SK-N-SH (cell line): ENCODE results near the gene TMEM72. TPM values are rescaled to one million over a fixed set of nuclear protein-coding genes. Genes with fewer than 3 reads are reported as not detected.

Source experiments
- CTCF ChIA-PET: fragments of 300-600, 350-600 bp; formaldehyde crosslinking; extraction: SDS; loops from one replicate; lab custom pipeline; 2021; lab: Yijun Ruan, JAX
- POLR2A ChIA-PET: fragments of 350-600 bp; sonication (Branson Sonifier 250); formaldehyde crosslinking; extraction: SDS; loops from one replicate; lab custom pipeline; 2020; ENCODE audit warnings: antibody characterized with exemption, inconsistent platforms; lab: Yijun Ruan, JAX
- DNase-seq: peaks from one replicate; pipeline ENCODE4 v3.0.0; 2012
- H2AFZ ChIP-seq: fragments of 200-600 bp; sonication (generic); 2 replicates; pipeline ENCODE4 v1.8.1; 2016; ENCODE audit warnings: antibody characterized with exemption, mild to moderate bottlenecking, low read depth
- H3F3A ChIP-seq: fragments of 200-600 bp; sonication (generic); replicated peaks from 2 replicates; pipeline ENCODE3; 2016; ENCODE audit warnings: antibody characterized with exemption, mild to moderate bottlenecking; ENCODE audit not compliant: insufficient read depth
- H3K27ac ChIP-seq, 2 experiments: fragments of 200-500 bp in 1 of 2; fragments of 200-600 bp in 1 of 2; sonication (Bioruptor generic) in 1 of 2; sonication (generic), shearing (Covaris generic) in 1 of 2; 2 replicates each; pipeline versions ENCODE4 v1.5.1 to v1.6.1; 2014 to 2016; ENCODE audit warnings: low read depth in 2 of 2, inconsistent platforms in 1 of 2, low read length in 1 of 2, mild to moderate bottlenecking in 1 of 2, mixed read lengths in 1 of 2
- H3K27me3 ChIP-seq: fragments of 200-600 bp; sonication (generic), shearing (Covaris generic); 2 replicates; pipeline ENCODE4 v1.6.1; 2016; ENCODE audit warnings: mixed run types; ENCODE audit not compliant: insufficient read depth
- H3K36me3 ChIP-seq, 2 experiments: fragments of 200-500 bp in 1 of 2; fragments of 200-600 bp in 1 of 2; sonication (Bioruptor generic) in 1 of 2; sonication (generic) in 1 of 2; replicated peaks in 1 of 2; 2 replicates each; pipeline versions ENCODE3 to v1.5.1; 2014 to 2016; ENCODE audit warnings: low read length in 1 of 2, mild to moderate bottlenecking in 1 of 2; ENCODE audit not compliant: insufficient read depth in 2 of 2, control insufficient read depth in 1 of 2
- H3K4me1 ChIP-seq, 2 experiments: fragments of 200-500 bp in 1 of 2; fragments of 200-600 bp in 1 of 2; sonication (Bioruptor generic) in 1 of 2; sonication (generic), shearing (Covaris generic) in 1 of 2; 2 replicates each; pipeline versions ENCODE4 v1.5.1 to v1.6.1; 2014 to 2016; ENCODE audit warnings: low read depth in 1 of 2, low read length in 1 of 2, mixed run types in 1 of 2; ENCODE audit not compliant: insufficient read depth in 2 of 2, control insufficient read depth in 1 of 2
- H3K4me2 ChIP-seq: fragments of 200-600 bp; sonication (generic), shearing (Covaris generic); 2 replicates; pipeline ENCODE4 v1.6.1; 2017; ENCODE audit warnings: mixed run types
- H3K4me3 ChIP-seq, 2 experiments: fragments of 200-500 bp in 1 of 2; fragments of 200-600 bp in 1 of 2; sonication (Bioruptor generic) in 1 of 2; sonication (generic), shearing (Covaris generic) in 1 of 2; 2 replicates each; pipeline versions ENCODE4 v1.5.1 to v1.8.1; 2014 to 2016; ENCODE audit warnings: low read depth in 2 of 2, inconsistent platforms in 1 of 2, low read length in 1 of 2, mild to moderate bottlenecking in 1 of 2, mixed read lengths in 1 of 2, moderate library complexity in 1 of 2
- H3K79me2 ChIP-seq: fragments of 200-600 bp; sonication (generic); 2 replicates; pipeline ENCODE4 v1.8.1; 2017; ENCODE audit warnings: mild to moderate bottlenecking; ENCODE audit not compliant: insufficient read depth
- H3K9ac ChIP-seq: fragments of 200-600 bp; sonication (generic); 2 replicates; pipeline ENCODE4 v1.6.1; 2017; ENCODE audit warnings: mixed run types
- H3K9me2 ChIP-seq: fragments of 200-600 bp; sonication (generic); 2 replicates; pipeline ENCODE4 v1.6.1; 2017; ENCODE audit warnings: mixed run types
- H3K9me3 ChIP-seq: fragments of 200-600 bp; sonication (generic); 2 replicates; pipeline ENCODE4 v1.6.1; 2017; ENCODE audit warnings: mixed run types, mild to moderate bottlenecking, moderate library complexity
- H4K20me1 ChIP-seq: fragments of 200-600 bp; sonication (generic); 2 replicates; pipeline ENCODE4 v1.6.1; 2017; ENCODE audit warnings: mild to moderate bottlenecking, mixed run types; ENCODE audit not compliant: insufficient read depth
- CTCF ChIP-seq: fragments of 200-600 bp; sonication (generic); IDR thresholded peaks from 2 replicates; pipeline ENCODE4 v1.6.1; 2017; ENCODE audit warnings: antibody characterized with exemption, mild to moderate bottlenecking, moderate library complexity
- ELF1 ChIP-seq: IDR thresholded peaks from 2 replicates; pipeline ENCODE4 v1.4.0; 2012
- EP300 ChIP-seq, 2 experiments: IDR thresholded peaks; 2 replicates each; pipeline versions ENCODE4 v1.4.0 to v1.6.1; 2012; ENCODE audit warnings: borderline replicate concordance in 1 of 2, low read depth in 1 of 2, low read length in 1 of 2
- EZH2phosphoT487 ChIP-seq: fragments of 200-600 bp; sonication (generic); IDR thresholded peaks from 2 replicates; pipeline ENCODE4 v1.6.1; 2017; ENCODE audit warnings: low read depth, mixed run types, mild to moderate bottlenecking, antibody characterized with exemption, moderate library complexity, borderline replicate concordance
- FOXJ3 ChIP-seq: sonication (generic); formaldehyde crosslinking; IDR thresholded peaks from 2 replicates; pipeline ENCODE4 v1.5.1; 2020; ENCODE audit warnings: mild to moderate bottlenecking, missing genetic modification reagents
- FOXM1 ChIP-seq: IDR thresholded peaks from 2 replicates; pipeline ENCODE4 v1.4.0; 2012; ENCODE audit warnings: low read depth, mild to moderate bottlenecking
- GABPA ChIP-seq: IDR thresholded peaks from 2 replicates; pipeline ENCODE4 v1.4.0; 2012; ENCODE audit warnings: low read depth, mild to moderate bottlenecking
- GATA2 ChIP-seq: sonication (generic); formaldehyde crosslinking; IDR thresholded peaks from 2 replicates; pipeline ENCODE4 v1.5.0; 2020; ENCODE audit warnings: mild to moderate bottlenecking, missing genetic modification reagents
- JUND ChIP-seq: IDR thresholded peaks from 2 replicates; pipeline ENCODE4 v1.4.0; 2012
- MAX ChIP-seq: IDR thresholded peaks from 2 replicates; pipeline ENCODE4 v1.4.0; 2012; ENCODE audit warnings: low read depth
- NRF1 ChIP-seq: IDR thresholded peaks from 2 replicates; pipeline ENCODE4 v1.6.1; 2012; ENCODE audit warnings: low read depth, mild to moderate bottlenecking, low read length
- POLR2AphosphoS5 ChIP-seq: IDR thresholded peaks from 2 replicates; pipeline ENCODE4 v1.6.1; 2012; ENCODE audit warnings: low read depth, low read length
- RAD21 ChIP-seq: IDR thresholded peaks from 2 replicates; pipeline ENCODE4 v1.6.1; 2012; ENCODE audit warnings: mild to moderate bottlenecking, low read length
- RCOR1 ChIP-seq: fragments of 150-350 bp; IDR thresholded peaks from 2 replicates; pipeline ENCODE4 v1.6.1; 2017; ENCODE audit warnings: antibody characterized with exemption, low read length
- RFX5 ChIP-seq: IDR thresholded peaks from 2 replicates; pipeline ENCODE4 v1.6.1; 2012; ENCODE audit warnings: mild to moderate bottlenecking, improper control_type of control experiment, low read length
- TAF1 ChIP-seq: IDR thresholded peaks from 2 replicates; pipeline ENCODE4 v1.6.1; 2012; ENCODE audit warnings: low read depth, mild to moderate bottlenecking, low read length, moderate library complexity, borderline replicate concordance
- TCF12 ChIP-seq: IDR thresholded peaks from 2 replicates; pipeline ENCODE4 v1.4.0; 2012
- TEAD4 ChIP-seq: IDR thresholded peaks from 2 replicates; pipeline ENCODE4 v1.4.0; 2012; ENCODE audit warnings: mild to moderate bottlenecking, borderline replicate concordance; ENCODE audit not compliant: insufficient read depth
- YY1 ChIP-seq: IDR thresholded peaks from 2 replicates; pipeline ENCODE4 v1.4.0; 2012; ENCODE audit warnings: low read depth, mild to moderate bottlenecking
- ZBTB33 ChIP-seq: IDR thresholded peaks from 2 replicates; pipeline ENCODE4 v1.4.0; 2012; ENCODE audit warnings: low read depth, borderline replicate concordance
- WGBS: methylation state at CpG from one replicate; pipeline ENCODE4 v1.1.6; 2017; ENCODE audit warnings: low lambda C conversion rate; 5-methylcytosine and 5-hydroxymethylcytosine counted together
- polyA plus RNA-seq, 3 experiments: library from polyadenylated mRNA; depleted of rRNA; stranded (reverse); fragments of >200 nt; gene quantifications; 2 replicates each; pipeline ENCODE4 v1.2.3, GENCODE V29; 2012

Gene TMEM72
- polyA plus RNA-seq, 1 of the 3 experiments (the other 2 are of a cell fraction): not detected

GRCh38 chr10:44923611-44924010 is 12.5 kb downstream of the TMEM72 start:
- Histone ChIP-seq H3F3A (no peaks in the 10 kb centered on the region), H3K9me3 (no peaks in the 10 kb centered on the region), H3K9ac (no peak overlapping the region), H3K4me2 (no peak overlapping the region), H3K79me2 (no peaks in the 10 kb centered on the region), H3K27me3 (peaks cover 32% of the 10 kb centered on the region), H3K4me3 (no peak overlapping the region), H3K9me2 (no peaks in the 10 kb centered on the region), H4K20me1 (no peaks in the 10 kb centered on the region), H3K27ac (no peak overlapping the region), H3K4me1 (no peaks in the 10 kb centered on the region), H2AFZ (no peak overlapping the region), H3K36me3 (no peaks in the 10 kb centered on the region)
- 30% methylated on average over 2 of the region's 3 CpGs for WGBS
- no peak for DNase-seq
- TF ChIP-seq FOXJ3 (no peak), POLR2AphosphoS5 (no peak), MAX (no peak), TAF1 (no peak), ZBTB33 (no peak), EZH2phosphoT487 (no peak), JUND (no peak), NRF1 (no peak), RCOR1 (no peak), GATA2 (CRISPR knock-in tag) (no peak), FOXM1 (no peak), RFX5 (no peak), YY1 (no peak), TCF12 (no peak), TEAD4 (no peak)
- CTCF ChIA-PET: interaction anchor here (0.9 kb wide), 1 partner anchor 9 kb away, joined by 3 read pairs; no protein-coding TSS in a partner anchor
- POLR2A ChIA-PET: no interaction called here

GRCh38 chr10:44924261-44925040 is 13.3 kb downstream of the TMEM72 start:
- Histone ChIP-seq H3F3A (no peaks in the 10 kb centered on the region), H3K79me2 (no peaks in the 10 kb centered on the region), H4K20me1 (no peaks in the 10 kb centered on the region), H3K27me3 (peaks cover 37% of the 10 kb centered on the region), H3K9ac (no peak overlapping the region), H3K4me1 (no peaks in the 10 kb centered on the region), H3K27ac (no peak overlapping the region), H3K4me3 (no peak overlapping the region), H2AFZ (no peak overlapping the region), H3K9me2 (no peaks in the 10 kb centered on the region), H3K4me2 (no peak overlapping the region), H3K36me3 (no peaks in the 10 kb centered on the region), H3K9me3 (no peaks in the 10 kb centered on the region)
- POLR2A ChIA-PET: no interaction called here
- DNase-seq: no peak
- CTCF ChIA-PET: interaction anchor here (0.9 to 1.3 kb wide), 4 partner anchors 8 to 51 kb away, joined by 3 to 4 read pairs (median 3); no protein-coding TSS in a partner anchor
- WGBS: 27% methylated on average over 15 of the region's 21 CpGs
- TF ChIP-seq TEAD4 (no peak), EP300 (IDR thresholded peaks at IDR 0.05; ENCODE audit: borderline replicate concordance in 1 of 2, low read depth in 1 of 2, low read length in 1 of 2) (no peak), ELF1 (no peak), NRF1 (no peak), TCF12 (no peak), RAD21 (no peak), GABPA (no peak), CTCF (no peak), FOXM1 (no peak), MAX (no peak)
